Measurements from ENCODE around the gene SH3GL2.
"Not testable (repeated sequence)": the region's sequence is repeated elsewhere in the genome, so short reads cannot be mapped to it uniquely, and the experiment has no call there.

Gene SH3GL2

GRCh38 chr9:17751486-17751885, 172.6 kb downstream of the SH3GL2 start:
- DNase-seq (ENCODE audit: low read depth in 2 of 2), result no peak

GRCh38 chr9:17752021-17752420, 173.2 kb downstream of the SH3GL2 start:
- no peak for DNase-seq (ENCODE audit: low read depth in 2 of 2)

GRCh38 chr9:17757816-17758215, 178.9 kb downstream of the SH3GL2 start:
- no peak for DNase-seq (ENCODE audit: low read depth in 2 of 2)

DNA sequence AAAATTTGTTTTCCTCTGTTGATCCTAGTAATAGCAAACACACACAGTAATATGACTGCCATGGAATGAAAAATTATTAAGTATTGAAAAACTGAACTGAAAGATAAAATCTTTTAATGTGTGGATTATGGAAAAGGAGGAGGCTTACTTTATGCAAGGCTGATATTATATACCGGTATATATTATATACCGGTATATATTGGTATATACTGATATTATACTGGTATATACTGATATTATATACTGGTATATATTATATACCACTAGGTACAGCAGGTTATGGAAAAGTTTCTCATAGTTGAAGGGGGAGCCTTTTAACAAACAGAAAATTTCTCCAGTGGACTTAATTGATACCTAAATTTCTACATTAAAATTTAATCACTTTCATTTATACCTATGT, 181.4 kb downstream of the SH3GL2 start:
- DNase-seq (ENCODE audit: low read depth in 2 of 2), result no peak

DNA sequence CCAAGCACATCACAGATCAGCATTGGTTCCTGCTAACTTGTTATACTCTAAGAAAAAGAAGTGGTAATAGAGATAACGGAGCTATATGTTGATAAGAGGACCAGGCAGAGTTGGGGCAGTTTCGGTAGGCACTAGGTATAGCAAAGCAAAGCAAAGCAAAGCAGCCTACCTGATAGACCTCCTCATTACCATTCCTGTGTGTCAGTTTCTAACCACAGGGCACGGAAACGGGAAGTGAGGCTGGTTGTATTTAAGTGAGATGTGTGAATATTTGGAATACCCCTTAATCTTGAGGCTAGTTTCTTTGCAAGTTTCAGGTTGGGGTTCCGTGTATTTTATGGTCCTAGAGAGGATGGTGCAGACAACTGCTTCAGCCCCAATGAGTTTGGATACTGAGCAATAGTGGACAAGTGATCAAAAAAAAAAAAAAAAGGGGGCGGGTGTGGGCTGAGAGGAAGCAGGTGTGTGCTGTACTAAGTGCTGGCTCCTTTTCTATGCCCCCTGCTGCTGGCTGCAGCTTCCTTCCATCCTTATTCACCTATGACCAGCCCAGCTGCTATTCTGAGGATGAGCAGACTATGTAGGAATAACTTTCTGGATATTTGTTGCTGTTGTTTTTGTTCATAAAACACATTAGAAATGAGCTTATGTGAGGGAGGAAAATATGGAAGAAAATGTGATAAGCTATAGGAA, 183.3 kb downstream of the SH3GL2 start:
- no peak for DNase-seq (ENCODE audit: low read depth in 2 of 2)

DNA sequence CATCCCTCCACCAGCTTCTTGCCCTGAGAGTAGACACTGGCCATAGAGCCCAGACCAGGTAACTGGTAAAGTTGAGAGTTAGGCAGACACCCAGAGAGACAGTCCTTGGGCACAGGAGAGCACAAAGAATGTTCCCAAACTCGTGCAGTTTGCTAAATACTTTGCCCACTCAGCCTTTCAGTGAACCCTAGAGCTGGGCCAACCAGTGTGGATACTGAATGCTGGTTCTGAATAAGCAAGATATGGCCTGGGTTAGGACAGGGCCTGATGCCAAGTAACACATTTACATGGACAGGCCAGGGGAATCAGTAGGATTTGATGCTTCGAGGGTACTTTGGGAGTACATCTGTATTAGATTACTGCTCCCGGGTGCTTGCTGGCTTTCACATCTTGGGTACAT, 185.4 kb downstream of the SH3GL2 start:
- DNase-seq (ENCODE audit: low read depth in 2 of 2), result no peak

- not testable (repeated sequence) for DNase-seq (ENCODE audit: low read depth in 2 of 2)
These were observed 186.3 kb downstream of the SH3GL2 start for GRCh38 chr9:17765131-17765530.

DNA sequence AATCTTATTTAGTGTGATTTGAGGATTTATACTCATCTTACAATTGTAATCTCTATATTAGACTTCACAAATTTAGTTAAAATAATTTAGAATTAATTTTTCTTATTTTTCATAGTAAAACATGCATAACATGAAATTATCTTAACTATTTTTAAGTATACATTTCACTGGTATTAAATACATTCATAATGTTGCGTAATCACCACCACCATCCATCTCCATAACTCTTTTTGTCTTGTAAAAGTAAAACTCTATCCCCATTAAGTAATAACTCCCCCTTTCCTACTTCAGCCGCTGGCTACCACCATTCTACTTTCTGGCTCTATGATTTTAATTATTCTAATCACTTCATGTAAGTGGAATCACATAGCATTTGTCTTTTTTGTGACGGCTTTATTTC, 193.4 kb downstream of the SH3GL2 start:
- no peak for DNase-seq (ENCODE audit: low read depth in 2 of 2)

GRCh38 chr9:17775656-17776055, 196.8 kb downstream of the SH3GL2 start:
- DNase-seq (ENCODE audit: low read depth in 2 of 2), result no peak

DNA sequence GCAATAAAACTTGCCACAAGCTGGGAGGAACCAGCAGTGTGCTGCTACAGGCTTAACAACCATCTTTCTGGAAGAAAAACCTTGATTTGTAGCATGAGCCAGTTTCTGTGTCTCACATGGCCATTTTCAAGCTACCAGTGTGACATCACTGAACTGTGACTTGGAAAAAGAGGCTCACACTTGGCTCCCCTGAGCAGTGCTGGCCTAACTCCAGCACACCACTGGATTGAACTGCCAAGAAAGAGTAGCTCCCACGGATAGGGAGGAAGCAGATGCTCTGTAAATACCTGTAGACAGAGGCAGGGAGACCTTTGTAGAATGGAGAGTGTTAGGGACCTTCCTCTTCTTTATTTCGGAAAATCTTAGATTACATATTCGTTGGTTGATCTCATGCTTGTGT, 197.9 kb downstream of the SH3GL2 start:
- no peak for DNase-seq (ENCODE audit: low read depth in 2 of 2)

DNA sequence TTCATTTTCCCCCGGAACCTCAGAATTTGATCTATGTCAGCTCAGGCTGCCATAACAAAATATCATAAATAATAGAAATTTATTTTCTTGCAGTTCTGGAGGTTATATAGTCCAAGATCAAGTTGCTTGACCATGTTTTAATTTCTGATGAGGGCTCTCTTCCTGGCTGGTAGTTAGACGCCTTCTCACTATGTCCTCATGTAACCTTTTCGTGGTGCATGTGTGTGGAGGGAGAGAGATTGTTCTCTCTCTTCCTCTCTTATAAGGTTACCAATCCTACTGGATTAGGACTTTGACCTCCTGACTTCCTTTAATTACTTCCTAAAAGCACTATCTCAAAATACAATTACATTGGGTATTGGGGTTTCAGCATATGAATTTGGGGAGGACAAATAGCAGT, 198.6 kb downstream of the SH3GL2 start:
- DNase-seq (ENCODE audit: low read depth in 2 of 2), result no peak

DNA sequence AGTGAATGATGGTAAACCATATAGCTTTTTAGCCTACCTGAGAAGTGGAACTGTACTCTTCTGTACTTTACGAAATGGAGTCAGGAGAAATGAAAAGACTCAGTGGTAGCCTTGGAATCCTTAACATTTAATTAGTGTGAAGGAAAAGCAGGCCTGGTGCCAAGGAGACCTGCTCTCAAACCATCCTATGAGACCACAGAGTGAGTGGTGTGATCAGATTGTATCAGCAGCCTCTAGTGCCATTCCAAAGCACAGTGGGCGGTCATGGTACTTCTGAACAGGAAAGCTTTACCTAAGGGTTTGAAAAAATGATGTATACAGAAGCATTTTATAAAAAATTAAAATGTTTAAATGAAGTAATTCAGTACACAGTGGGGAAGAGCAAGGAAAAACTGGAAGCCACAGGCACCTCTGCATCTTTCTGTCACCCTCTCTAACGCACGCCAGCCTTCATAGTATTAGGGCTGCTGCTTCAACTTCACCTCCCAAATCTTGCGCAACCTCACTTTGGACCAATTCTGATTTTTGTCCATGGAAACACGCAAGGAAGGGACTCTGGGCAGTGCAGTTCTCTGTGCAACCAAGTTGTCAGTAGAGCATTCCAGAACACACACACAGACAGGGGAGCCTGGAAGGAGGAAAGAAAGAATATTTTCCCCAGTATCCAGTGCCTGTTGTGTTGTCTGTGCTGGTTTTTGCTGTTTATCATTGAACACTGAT, 203.7 kb downstream of the SH3GL2 start:
- no peak for DNase-seq (ENCODE audit: low read depth in 2 of 2)

- DNase-seq (ENCODE audit: low read depth in 2 of 2), result no peak
These were observed 204.4 kb downstream of the SH3GL2 start for GRCh38 chr9:17783227-17783626.

DNA sequence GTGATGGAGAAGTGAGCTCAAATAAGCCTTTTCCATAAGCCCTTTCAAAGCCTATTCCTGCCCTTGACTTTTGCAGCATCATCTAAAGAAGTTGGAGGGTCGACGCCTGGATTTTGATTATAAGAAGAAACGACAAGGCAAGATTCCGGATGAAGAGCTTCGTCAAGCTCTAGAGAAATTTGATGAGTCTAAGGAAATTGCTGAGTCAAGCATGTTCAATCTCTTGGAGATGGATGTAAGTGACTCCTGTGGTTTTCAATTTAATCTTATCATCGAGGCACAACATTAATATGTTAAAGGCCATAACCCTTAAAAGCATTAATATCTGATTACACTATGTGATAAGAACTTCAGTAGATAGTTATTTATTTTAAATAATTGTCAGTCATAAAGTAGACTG, 210.4 kb downstream of the SH3GL2 start:
- no peak for DNase-seq (ENCODE audit: low read depth in 2 of 2)

DNA sequence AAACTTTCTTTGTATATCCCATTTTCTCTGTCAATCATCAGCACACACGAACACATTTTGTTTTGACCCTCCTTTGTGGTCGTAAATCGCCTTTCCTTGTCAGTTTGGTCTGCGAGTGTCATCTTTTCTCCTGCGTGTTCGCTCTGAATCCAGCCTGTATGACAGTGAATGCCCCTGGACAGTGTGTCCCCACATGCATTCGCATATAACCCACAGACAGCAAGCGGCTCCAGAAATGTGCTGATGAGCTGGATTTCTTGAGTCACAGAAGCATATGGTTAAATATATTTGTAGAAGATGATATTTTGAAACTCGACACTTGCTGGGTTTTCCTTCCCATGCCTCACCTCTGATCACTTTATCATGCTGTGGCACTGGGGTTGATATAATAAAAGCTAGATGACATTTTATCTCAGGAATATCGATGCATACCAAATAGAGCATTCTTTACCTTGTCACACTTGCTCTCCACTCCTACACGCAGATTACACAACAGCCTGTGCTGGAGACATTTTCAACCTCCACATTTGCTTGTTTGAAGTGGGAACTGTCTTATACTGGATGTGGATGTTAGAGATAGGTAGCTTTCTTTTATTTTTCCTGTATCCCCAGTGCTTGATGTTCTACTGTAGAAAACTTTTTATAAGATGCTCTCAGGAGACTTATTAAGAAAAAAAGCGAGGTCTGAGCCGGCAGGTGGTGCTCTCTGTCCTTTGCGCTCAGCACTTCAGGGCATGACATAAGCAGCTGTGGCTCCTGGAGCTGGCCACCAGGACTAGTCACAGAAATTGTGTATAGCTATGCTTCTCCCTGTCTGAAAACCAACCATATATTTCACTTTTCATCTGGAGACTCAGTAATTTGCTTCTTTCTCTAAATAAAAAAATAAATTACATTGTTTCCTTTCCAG, 215.1 kb downstream of the SH3GL2 start:
- no peak for DNase-seq (ENCODE audit: low read depth in 2 of 2)

- no peak for DNase-seq (ENCODE audit: low read depth in 2 of 2)
These were observed 216.9 kb downstream of the SH3GL2 start for GRCh38 chr9:17795744-17796143.

DNA sequence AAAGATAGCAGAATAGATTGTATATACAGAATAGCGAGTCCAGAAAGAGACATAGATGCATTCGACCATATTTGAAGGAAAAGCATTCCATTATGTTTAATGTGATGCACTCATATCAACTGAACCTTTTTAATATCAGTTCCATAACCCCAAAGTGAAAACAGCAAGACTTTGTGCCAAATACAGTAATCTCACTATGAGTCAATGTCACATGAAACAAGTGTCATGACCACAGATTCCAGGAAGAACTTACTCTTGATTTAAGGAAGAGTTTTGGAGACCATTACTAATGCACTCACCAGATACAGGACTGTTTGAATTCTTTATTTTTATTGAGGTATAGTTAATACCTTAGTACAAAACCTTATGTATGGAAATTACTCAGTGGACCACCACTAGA, 220.5 kb downstream of the SH3GL2 start:
- no peak for DNase-seq (ENCODE audit: low read depth in 2 of 2)

- DNase-seq (ENCODE audit: low read depth in 2 of 2), result no peak
These were observed 221.6 kb downstream of the SH3GL2 start for GRCh38 chr9:17800418-17800817.

DNA sequence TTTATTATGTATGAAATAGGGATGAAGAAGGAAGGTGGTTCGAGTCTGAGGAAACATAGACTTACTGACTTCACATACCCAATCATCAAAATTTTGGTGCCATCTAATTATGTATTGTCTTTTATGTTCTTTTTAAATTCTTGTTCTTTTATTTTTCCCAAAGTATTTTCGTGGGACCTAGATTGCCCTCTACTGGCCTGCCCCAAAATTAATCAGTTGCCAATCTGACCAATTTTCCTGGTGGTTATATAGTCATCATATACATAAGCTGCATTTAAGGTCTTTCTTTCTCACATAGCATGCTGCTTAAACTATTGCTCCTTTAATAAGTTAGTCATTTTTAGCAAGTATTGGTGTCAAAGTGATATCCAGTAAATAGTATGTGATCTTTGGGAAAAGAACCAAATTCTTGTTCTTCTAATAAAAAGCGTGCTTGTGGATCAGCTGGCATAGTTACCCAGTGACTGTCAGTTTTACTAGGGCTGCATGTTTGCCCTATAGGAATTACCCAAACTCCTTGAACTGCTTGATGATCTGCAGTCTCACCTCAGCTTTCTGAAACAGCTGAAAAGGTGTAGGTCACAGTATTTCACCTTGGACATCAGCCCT, 223.5 kb downstream of the SH3GL2 start:
- no peak for DNase-seq (ENCODE audit: low read depth in 2 of 2)

GRCh38 chr9:17807613-17808282, 228.9 kb downstream of the SH3GL2 start:
- DNase-seq (ENCODE audit: low read depth in 2 of 2), result no peak

GRCh38 chr9:17810317-17810716, 231.5 kb downstream of the SH3GL2 start:
- no peak for DNase-seq (ENCODE audit: low read depth in 2 of 2)

Measured in stimulated activated CD4-positive, alpha-beta T cell treated with anti-CD3 and anti-CD28 coated beads, Interleukin-4, amount 100 ng/mL, for 48 hours (primary cell).